Panc1 (cell line): ENCODE measurements around the gene PTPN1. TPM values are rescaled to one million over a fixed set of nuclear protein-coding genes. Genes with fewer than 3 reads are reported as not detected.

Experiments
- ATAC-seq: fragments of 200-7000 bp; cut with Tn5 transposase; 2 replicates; pipeline ENCODE4 v1.9.1; 2020; ENCODE audit warnings: mild to moderate bottlenecking, moderate library complexity
- BruUV-seq: library from RNA; stranded (reverse); fragments of 400-500 nt; replicated peaks from 2 replicates; lab custom pipeline; 2021; lab: Mats Ljungman, UMichigan
- CTCF ChIA-PET: fragments of 300-600 bp; sonication (Branson Sonifier 250); formaldehyde crosslinking; loops from one replicate; lab custom pipeline; 2022; ENCODE audit warnings: antibody characterized with exemption; lab: Charles Lee
- POLR2A ChIA-PET: fragments of 300-600 bp; sonication (Branson Sonifier 250); formaldehyde crosslinking; loops from one replicate; lab custom pipeline; 2022; ENCODE audit warnings: antibody characterized with exemption; lab: Charles Lee
- DNase-seq: peaks from one replicate; pipeline ENCODE4 v3.0.0-alpha.2; 2010; ENCODE audit warnings: low read depth, low spot score
- H3K27ac ChIP-seq: 2 replicates; pipeline ENCODE4 v1.5.1; 2011; ENCODE audit warnings: mild to moderate bottlenecking, low read length, inconsistent platforms
- H3K27me3 ChIP-seq: fragments of 200-500 bp; sonication (Bioruptor generic); 2 replicates; pipeline ENCODE4 v1.6.0; 2014; ENCODE audit warnings: low read length, inconsistent platforms; ENCODE audit not compliant: control insufficient read depth, insufficient read depth
- H3K36me3 ChIP-seq: fragments of 200-500 bp; sonication (Bioruptor generic); 2 replicates; pipeline ENCODE4 v1.5.1; 2014; ENCODE audit warnings: inconsistent platforms, mild to moderate bottlenecking, low read length, moderate library complexity; ENCODE audit not compliant: control insufficient read depth, insufficient read depth
- H3K4me1 ChIP-seq: 2 replicates; pipeline ENCODE4 v1.5.1; 2011; ENCODE audit warnings: inconsistent platforms, mild to moderate bottlenecking, low read length, moderate library complexity; ENCODE audit not compliant: control insufficient read depth, insufficient read depth
- H3K4me3 ChIP-seq, 2 experiments: 2 replicates each; pipeline ENCODE4 v1.5.1; 2011 to 2012; ENCODE audit warnings: low read depth in 2 of 2, low read length in 2 of 2, mild to moderate bottlenecking in 2 of 2, inconsistent platforms in 1 of 2, moderate library complexity in 1 of 2
- H3K9me3 ChIP-seq: fragments of 200-500 bp; sonication (Bioruptor generic); 2 replicates; pipeline ENCODE4 v1.5.1; 2014; ENCODE audit warnings: low read depth, mild to moderate bottlenecking, inconsistent platforms, low read length, moderate library complexity; ENCODE audit not compliant: control insufficient read depth, insufficient read depth
- POLR2AphosphoS5 ChIP-seq: IDR thresholded peaks from 2 replicates; pipeline ENCODE4 v1.6.1; 2012; ENCODE audit warnings: mild to moderate bottlenecking, low read depth, low read length, moderate library complexity
- REST ChIP-seq, 2 experiments: IDR thresholded peaks; 2 replicates each; pipeline ENCODE4 v1.6.1; 2011 to 2012; ENCODE audit warnings: low read depth in 2 of 2, control low read depth in 1 of 2, low read length in 1 of 2, mild to moderate bottlenecking in 1 of 2, moderate library complexity in 1 of 2; ENCODE audit not compliant: insufficient read depth in 1 of 2
- SIN3A ChIP-seq: IDR thresholded peaks from 2 replicates; pipeline ENCODE4 v1.6.1; 2012; ENCODE audit warnings: low read depth, mild to moderate bottlenecking, low read length, moderate library complexity, borderline replicate concordance; ENCODE audit not compliant: insufficient read depth
- TCF7L2 ChIP-seq: IDR thresholded peaks from 2 replicates; pipeline ENCODE4 v1.6.1; 2011; ENCODE audit warnings: mild to moderate bottlenecking, low read depth, low read length, inconsistent platforms
- in situ Hi-C: cut with HindIII; loops from 2 replicates; pipeline ENCODE4 v1.10.0; 2016; ENCODE audit warnings: low sequenced_read_pairs, low pct_unique_long_range_greater_than_20kb
- intact Hi-C: fragments of 100-400 bp; cut with micrococcal nuclease; formaldehyde crosslinking; loops from one replicate; pipeline ENCODE4 v1.10.0; 2022; ENCODE audit not compliant: unreplicated experiment
- total RNA-seq: library from RNA; stranded (reverse); gene quantifications from one replicate; pipeline ENCODE4 v1.2.1, GENCODE V29; 2021; ENCODE audit not compliant: unreplicated experiment
- TF ChIP-seq, protein P1 (sequence below): fragments of 450-650 bp; IDR thresholded peaks from 2 replicates; pipeline ENCODE4 v1.5.1; 2017; ENCODE audit warnings: mild to moderate bottlenecking

The PTPN1 gene
- total RNA-seq, 1 experiment from 2014 or later = 42.2 TPM

DNA sequence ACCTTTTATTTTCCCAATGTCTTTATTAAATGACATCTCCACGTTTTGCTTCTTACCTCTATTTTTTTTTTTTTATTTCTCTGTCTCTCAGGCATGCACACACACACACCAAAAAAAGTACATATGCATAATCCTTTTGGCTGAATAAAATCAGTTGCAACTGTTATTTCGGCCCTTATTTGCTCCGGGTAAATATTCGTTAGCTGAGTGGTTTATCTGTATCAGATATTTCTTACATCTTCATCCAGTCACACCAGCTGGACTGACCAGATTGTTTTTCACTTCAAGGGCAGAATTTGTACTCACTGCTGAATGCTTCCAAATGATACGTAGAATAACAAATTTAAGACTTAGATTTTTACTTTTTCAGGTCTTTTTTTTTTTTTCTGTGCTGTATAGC is 45.5 kb downstream of the PTPN1 start:
- Histone ChIP-seq H3K4me3 (no peak overlapping the region), H3K27me3 (no peaks in the 10 kb centered on the region), H3K4me1 (peaks cover 9% of the 10 kb centered on the region), H3K27ac (no peak overlapping the region), H3K36me3 (no peaks in the 10 kb centered on the region), H3K9me3 (no peaks in the 10 kb centered on the region)
- no peak for TF ChIP-seq TCF7L2
- TF ChIP-seq SIN3A = no peak
- no peak for TF ChIP-seq POLR2AphosphoS5
- TF ChIP-seq, protein P1, sequence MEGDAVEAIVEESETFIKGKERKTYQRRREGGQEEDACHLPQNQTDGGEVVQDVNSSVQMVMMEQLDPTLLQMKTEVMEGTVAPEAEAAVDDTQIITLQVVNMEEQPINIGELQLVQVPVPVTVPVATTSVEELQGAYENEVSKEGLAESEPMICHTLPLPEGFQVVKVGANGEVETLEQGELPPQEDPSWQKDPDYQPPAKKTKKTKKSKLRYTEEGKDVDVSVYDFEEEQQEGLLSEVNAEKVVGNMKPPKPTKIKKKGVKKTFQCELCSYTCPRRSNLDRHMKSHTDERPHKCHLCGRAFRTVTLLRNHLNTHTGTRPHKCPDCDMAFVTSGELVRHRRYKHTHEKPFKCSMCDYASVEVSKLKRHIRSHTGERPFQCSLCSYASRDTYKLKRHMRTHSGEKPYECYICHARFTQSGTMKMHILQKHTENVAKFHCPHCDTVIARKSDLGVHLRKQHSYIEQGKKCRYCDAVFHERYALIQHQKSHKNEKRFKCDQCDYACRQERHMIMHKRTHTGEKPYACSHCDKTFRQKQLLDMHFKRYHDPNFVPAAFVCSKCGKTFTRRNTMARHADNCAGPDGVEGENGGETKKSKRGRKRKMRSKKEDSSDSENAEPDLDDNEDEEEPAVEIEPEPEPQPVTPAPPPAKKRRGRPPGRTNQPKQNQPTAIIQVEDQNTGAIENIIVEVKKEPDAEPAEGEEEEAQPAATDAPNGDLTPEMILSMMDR = no peak
- TF ChIP-seq REST (IDR thresholded peaks at IDR 0.05; ENCODE audit: insufficient read depth in 1 of 2, low read depth in 2 of 2, low read length in 1 of 2) = no peak
- in situ Hi-C loops = no loop called here
- intact Hi-C loops = no loop called here
- ChIA-PET POLR2A (no interaction called here), CTCF (no interaction called here)
- no TSS peak for BruUV-seq
- DNase-seq (no peak), ATAC-seq (no peak)

DNA sequence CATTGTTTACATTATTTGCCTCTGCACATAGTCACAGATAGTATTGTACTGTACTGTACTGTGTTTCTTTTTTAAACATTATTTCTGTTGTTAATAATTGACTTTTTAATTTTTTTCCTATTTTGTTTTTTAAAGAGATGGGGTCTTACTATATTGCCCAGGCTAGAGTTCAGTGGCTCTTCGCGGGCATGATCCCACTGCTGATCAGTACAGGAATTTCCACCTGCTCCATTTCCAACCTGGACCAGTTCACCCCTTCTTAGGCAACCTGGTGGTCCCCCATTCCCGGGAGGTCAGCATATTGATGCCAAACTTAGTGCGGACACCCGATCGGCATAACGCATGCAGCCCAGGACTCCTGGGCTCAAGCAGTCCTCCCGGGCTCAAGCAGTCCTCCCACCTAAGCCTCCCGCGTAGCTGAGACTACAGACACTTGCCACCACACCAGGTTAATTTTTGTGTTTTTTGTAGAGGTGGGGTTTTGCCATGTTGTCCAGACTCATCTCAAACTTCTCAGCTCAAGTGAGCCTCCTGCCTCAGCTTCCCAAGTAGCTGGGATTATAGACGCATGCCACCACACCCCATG is 47.5 kb downstream of the PTPN1 start:
- peaks cover 19% of the 10 kb centered on the region for H3K4me1 ChIP-seq
- intact Hi-C loops = no loop called here

More for the DNA sequence above, 47.5 kb downstream of the PTPN1 start:
- Histone ChIP-seq H3K27ac (no peak overlapping the region), H3K36me3 (no peaks in the 10 kb centered on the region), H3K9me3 (no peaks in the 10 kb centered on the region), H3K27me3 (no peaks in the 10 kb centered on the region), H3K4me3 (no peak overlapping the region)
- ChIA-PET POLR2A (no interaction called here), CTCF (no interaction called here)
- in situ Hi-C loops = no loop called here
- no peak for TF ChIP-seq POLR2AphosphoS5
- TF ChIP-seq REST (IDR thresholded peaks at IDR 0.05; ENCODE audit: insufficient read depth in 1 of 2, low read depth in 2 of 2, low read length in 1 of 2) = no peak
- TF ChIP-seq, protein P1 = no peak
- no peak for TF ChIP-seq SIN3A
- no peak for TF ChIP-seq TCF7L2
- DNase-seq (no peak), ATAC-seq (no peak)
- no TSS peak for BruUV-seq
